Progenitor cell of endocrine pancreas (in vitro differentiated cells): ENCODE data around the gene DPP6. TPM values are rescaled to one million over a fixed set of nuclear protein-coding genes. Genes with fewer than 3 reads are reported as not detected.

ENCODE experiments used
- DNase-seq: peaks from one replicate; pipeline ENCODE4 v3.0.0; 2021; ENCODE audit warnings: low spot score; ENCODE audit not compliant: unreplicated experiment
- H3K27ac Mint-ChIP-seq: 2 replicates; pipeline ENCODE4 v1.8.0; 2021; ENCODE audit warnings: mild to moderate bottlenecking, moderate library complexity, mixed read lengths
- H3K27me3 Mint-ChIP-seq: 2 replicates; pipeline ENCODE4 v1.8.0; 2021; ENCODE audit warnings: mixed read lengths
- H3K36me3 Mint-ChIP-seq: 2 replicates; pipeline ENCODE4 v1.8.0; 2022; ENCODE audit warnings: mixed read lengths; ENCODE audit not compliant: insufficient read depth
- H3K4me1 Mint-ChIP-seq: 2 replicates; pipeline ENCODE4 v1.8.0; 2021; ENCODE audit warnings: low read depth, mixed read lengths
- H3K4me3 Mint-ChIP-seq: 2 replicates; pipeline ENCODE4 v1.8.0; 2021; ENCODE audit warnings: low read depth, mild to moderate bottlenecking, moderate library complexity, mixed read lengths
- H3K9me3 Mint-ChIP-seq: 2 replicates; pipeline ENCODE4 v1.8.0; 2021; ENCODE audit warnings: low read depth, mixed read lengths
- CTCF ChIP-seq: fragments of 200-600 bp; sonication (generic); IDR thresholded peaks from one replicate; pipeline ENCODE4 v1.5.0; 2021; ENCODE audit warnings: antibody characterized with exemption, mild to moderate bottlenecking; ENCODE audit not compliant: unreplicated experiment
- total RNA-seq: library from RNA; stranded (reverse); gene quantifications from 2 replicates; pipeline ENCODE4 v1.2.1, GENCODE V29; 2021

DPP6 gene
- total RNA-seq, 1 donor from 2014 or later = 13.4 TPM

GRCh38 chr7:154880513-154880912 is 828.3 kb downstream of the DPP6 start:
- Mint-ChIP-seq H3K36me3 (no peaks in the 10 kb centered on the region), H3K27me3 (peaks cover 3% of the 10 kb centered on the region), H3K4me1 (no peaks in the 10 kb centered on the region), H3K9me3 (no peaks in the 10 kb centered on the region), H3K4me3 (no peak overlapping the region), H3K27ac (no peak overlapping the region)
- TF ChIP-seq CTCF = no peak
- DNase-seq = no peak

- H3K4me3 Mint-ChIP-seq = no peak overlapping the region
- DNase-seq = no peak
- H3K4me1 Mint-ChIP-seq = no peaks in the 10 kb centered on the region
- H3K27ac Mint-ChIP-seq = no peak overlapping the region
- no peak for TF ChIP-seq CTCF
- no peaks in the 10 kb centered on the region for H3K36me3 Mint-ChIP-seq
- H3K27me3 Mint-ChIP-seq = peaks cover 3% of the 10 kb centered on the region
- no peaks in the 10 kb centered on the region for H3K9me3 Mint-ChIP-seq
Observed at GRCh38 chr7:154881026-154881425, 828.8 kb downstream of the DPP6 start.

GRCh38 chr7:154881526-154881925 is 829.3 kb downstream of the DPP6 start:
- no peak for TF ChIP-seq CTCF
- H3K4me3 Mint-ChIP-seq = no peak overlapping the region
- no peak for DNase-seq
- H3K36me3 Mint-ChIP-seq = no peaks in the 10 kb centered on the region
- H3K27me3 Mint-ChIP-seq = no peaks in the 10 kb centered on the region
- no peaks in the 10 kb centered on the region for H3K9me3 Mint-ChIP-seq
- no peaks in the 10 kb centered on the region for H3K4me1 Mint-ChIP-seq
- H3K27ac Mint-ChIP-seq = no peak overlapping the region

- TF ChIP-seq CTCF = no peak
- no peaks in the 10 kb centered on the region for H3K27me3 Mint-ChIP-seq
- H3K36me3 Mint-ChIP-seq = no peaks in the 10 kb centered on the region
- no peak for DNase-seq
- no peaks in the 10 kb centered on the region for H3K9me3 Mint-ChIP-seq
- H3K4me1 Mint-ChIP-seq = no peaks in the 10 kb centered on the region
- H3K4me3 Mint-ChIP-seq = no peak overlapping the region
- no peak overlapping the region for H3K27ac Mint-ChIP-seq
Observed at GRCh38 chr7:154882931-154883474, 830.8 kb downstream of the DPP6 start.

- no peak overlapping the region for H3K4me3 Mint-ChIP-seq
- H3K27me3 Mint-ChIP-seq = no peaks in the 10 kb centered on the region
- DNase-seq = no peak
- H3K4me1 Mint-ChIP-seq = no peaks in the 10 kb centered on the region
- H3K36me3 Mint-ChIP-seq = peaks cover 6% of the 10 kb centered on the region
- H3K27ac Mint-ChIP-seq = no peak overlapping the region
- H3K9me3 Mint-ChIP-seq = peaks cover 7% of the 10 kb centered on the region
- no peak for TF ChIP-seq CTCF
Observed at GRCh38 chr7:154884348-154884920, 832.2 kb downstream of the DPP6 start.
